Measurements from ENCODE around the gene GNB1.

Gene GNB1

DNA sequence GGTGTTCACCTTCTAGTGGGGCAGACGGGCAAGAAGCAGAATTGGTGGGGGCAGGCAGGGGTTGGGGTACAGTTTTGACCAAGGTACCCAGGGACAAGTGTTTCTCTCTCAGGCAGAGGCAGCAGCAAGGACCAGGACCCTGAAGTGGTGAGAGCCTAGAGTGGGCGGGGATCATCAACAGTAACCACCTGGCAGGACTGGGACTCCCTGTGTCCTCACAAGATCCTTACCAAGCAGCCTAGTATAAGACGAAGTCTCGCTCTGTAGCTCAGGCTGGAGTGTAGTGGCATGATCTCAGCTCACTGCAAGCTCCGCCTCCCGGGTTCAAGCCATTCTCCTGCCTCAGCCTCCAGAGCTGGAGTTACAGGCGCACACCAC, 109.4 kb downstream of the GNB1 start:
- no peak for DNase-seq (ENCODE audit: low read depth)

GRCh38 chr1:1780598-1781525, 110.0 kb downstream of the GNB1 start:
- no peak for DNase-seq (ENCODE audit: low read depth)

GRCh38 chr1:1779691-1780597, 110.9 kb downstream of the GNB1 start:
- peak; percentile 28 for DNase-seq (ENCODE audit: low read depth)

- DNase-seq (ENCODE audit: low read depth) = no peak
Observed at GRCh38 chr1:1779320-1779675, 111.6 kb downstream of the GNB1 start.

- DNase-seq (ENCODE audit: low read depth) = peak; percentile 68
Observed at GRCh38 chr1:1778663-1779319, 112.1 kb downstream of the GNB1 start.

- DNase-seq (ENCODE audit: low read depth) = peak; percentile 61
Observed at GRCh38 chr1:1777950-1778662, 112.8 kb downstream of the GNB1 start, which contains the start of gene NADK. NADK (minus strand) TSS chr1:1778470; CDS start chr1:1765406, 13,064 bp downstream.

DNA sequence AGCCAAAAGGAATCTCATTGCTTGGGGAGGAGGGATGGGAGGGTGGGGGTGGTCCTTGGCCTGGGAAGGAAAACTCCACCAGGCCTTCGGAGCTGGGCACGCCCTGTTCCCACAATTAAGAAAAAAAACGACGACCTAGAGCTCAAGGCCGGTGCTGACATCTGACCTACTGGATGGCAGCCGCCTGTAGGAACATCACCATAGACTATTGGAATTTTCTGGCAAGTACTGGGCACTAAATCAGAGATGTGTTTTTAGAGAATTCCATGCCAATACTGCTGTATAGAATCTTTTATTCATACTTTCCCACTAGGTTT, 113.3 kb downstream of the GNB1 start:
- no peak for DNase-seq (ENCODE audit: low read depth)

DNA sequence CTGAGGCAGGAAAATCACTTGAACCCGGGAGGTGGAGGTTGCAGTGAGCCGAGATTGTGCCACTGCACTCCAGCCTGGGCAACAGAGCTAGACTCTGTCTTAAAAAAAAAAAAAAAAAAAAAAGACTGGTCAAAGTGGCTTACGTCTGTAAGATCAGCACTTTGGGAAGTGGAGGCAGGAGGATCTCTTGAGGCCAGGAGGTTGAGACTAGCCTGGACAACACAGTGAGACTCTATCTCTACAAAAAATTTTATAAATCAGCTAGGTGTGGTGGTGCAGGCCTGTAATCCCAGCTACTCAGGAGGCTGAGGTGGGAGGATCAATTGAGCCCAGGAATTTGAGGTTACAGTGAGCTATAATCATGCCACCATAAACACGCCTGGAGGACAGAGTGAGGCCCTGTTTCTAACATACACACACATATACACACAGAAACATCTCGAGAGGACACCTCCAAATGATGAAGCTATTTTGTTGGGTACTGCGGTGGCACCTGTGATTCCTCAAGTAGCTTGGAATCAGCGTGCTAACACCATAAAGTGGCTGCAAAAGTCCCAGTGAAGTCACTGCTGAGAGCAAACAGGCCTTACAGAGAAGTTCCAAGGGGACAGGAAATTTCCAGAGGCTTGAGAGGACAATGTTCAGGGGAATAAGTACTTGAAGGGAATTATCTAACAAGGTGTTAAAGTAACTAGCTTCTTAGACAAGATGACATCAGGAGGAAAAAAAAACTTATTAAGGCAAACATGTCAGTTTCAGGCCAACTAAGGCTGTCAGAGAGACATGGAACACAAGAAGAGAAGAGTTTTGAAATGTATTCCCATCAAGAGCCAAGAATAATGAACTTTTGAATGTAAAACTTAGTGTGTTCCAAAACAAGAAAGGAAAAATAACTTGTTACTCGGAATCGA, 114.0 kb downstream of the GNB1 start:
- DNase-seq (ENCODE audit: low read depth) = no peak

GRCh38 chr1:1775327-1776226, 115.3 kb downstream of the GNB1 start:
- DNase-seq (ENCODE audit: low read depth) = no peak

DNA sequence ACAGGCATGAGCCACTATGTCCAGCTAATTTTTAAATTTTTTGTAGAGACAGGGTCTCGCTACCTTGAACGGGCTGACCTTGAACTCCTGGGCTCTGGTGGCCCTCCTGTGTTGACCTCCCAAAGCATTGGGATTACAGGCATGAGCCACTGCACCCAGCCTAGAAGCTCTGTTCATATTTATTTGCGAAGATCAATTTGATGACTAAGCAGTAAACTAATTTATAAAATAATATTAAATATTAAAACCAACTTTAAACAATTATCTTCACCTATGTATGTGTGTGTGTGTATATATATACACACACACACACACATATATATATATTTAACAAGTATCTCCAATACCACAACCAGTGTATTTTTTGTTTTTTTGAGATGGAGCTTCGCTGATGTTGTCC, 117.0 kb downstream of the GNB1 start:
- DNase-seq (ENCODE audit: low read depth) = no peak

- no peak for DNase-seq (ENCODE audit: low read depth)
Observed at GRCh38 chr1:1771096-1771495, 119.8 kb downstream of the GNB1 start.

DNA sequence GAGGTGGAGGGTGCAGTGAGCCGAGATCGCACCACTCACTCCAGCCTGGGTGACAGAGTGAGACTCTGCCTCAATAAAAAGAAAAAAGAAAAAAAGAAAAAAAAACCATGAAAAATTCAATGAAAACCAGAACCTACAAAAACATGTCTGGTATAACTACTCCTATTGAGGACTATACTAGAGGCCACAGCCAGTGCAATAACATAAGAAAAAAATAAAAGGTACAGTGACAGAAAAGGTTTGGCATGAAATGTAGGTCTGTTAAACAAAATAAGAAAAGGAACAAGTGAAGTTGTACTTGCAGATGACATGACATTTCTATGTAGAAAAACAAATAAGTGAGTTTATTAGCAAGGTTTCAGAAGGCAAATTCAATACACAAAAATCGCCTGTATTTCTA, 120.8 kb downstream of the GNB1 start:
- no peak for DNase-seq (ENCODE audit: low read depth)

GRCh38 chr1:1768249-1768992, 122.5 kb downstream of the GNB1 start:
- no peak for DNase-seq (ENCODE audit: low read depth)

- no peak for DNase-seq (ENCODE audit: low read depth)
Observed at GRCh38 chr1:1764876-1765470, 125.9 kb downstream of the GNB1 start.

DNA sequence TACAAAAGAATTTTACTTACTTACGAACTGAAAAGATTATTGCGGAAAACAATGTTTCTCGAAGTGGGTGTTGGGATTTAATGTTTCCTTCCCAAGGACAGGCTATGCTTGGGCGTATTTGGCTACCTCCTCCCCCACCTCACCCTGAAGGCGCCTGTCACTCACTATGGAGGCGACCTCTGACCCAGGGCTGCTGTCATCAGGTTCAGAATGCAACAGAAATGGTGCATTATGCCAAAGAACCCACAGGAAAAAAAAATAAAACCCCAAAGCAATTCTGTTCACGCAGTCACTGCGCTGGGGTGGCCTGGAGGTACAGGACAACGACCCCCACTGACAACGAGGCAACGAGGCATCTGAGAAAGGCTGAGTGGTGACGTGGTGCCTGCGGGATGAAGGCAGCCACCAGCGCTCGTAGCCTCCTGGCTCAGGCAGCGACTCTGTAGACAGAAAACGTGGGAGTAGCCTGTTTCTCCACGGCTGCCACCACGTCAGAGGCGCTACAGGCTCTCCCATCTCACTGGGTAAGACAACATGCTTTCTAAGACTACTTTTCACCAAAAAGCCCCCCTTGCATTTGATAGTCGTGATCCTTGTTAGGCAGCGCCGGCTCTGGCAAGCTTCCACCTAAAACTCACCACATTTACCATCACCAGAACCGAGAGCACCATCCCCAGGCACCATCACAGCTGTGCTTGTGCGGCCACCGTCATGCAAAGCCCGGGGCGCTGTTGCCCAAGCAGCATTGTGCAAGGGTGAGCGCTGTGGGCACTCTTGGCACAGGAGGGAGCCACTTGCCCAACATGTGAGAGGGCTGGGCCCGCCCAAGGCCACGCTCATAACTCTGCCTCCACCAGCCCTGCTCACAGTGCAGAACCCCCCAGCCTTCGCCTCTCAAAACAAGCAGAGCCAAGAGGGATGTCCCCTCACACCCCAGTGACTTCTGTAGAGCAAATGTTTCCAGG, 126.9 kb downstream of the GNB1 start:
- DNase-seq (ENCODE audit: low read depth) = no peak

DNA sequence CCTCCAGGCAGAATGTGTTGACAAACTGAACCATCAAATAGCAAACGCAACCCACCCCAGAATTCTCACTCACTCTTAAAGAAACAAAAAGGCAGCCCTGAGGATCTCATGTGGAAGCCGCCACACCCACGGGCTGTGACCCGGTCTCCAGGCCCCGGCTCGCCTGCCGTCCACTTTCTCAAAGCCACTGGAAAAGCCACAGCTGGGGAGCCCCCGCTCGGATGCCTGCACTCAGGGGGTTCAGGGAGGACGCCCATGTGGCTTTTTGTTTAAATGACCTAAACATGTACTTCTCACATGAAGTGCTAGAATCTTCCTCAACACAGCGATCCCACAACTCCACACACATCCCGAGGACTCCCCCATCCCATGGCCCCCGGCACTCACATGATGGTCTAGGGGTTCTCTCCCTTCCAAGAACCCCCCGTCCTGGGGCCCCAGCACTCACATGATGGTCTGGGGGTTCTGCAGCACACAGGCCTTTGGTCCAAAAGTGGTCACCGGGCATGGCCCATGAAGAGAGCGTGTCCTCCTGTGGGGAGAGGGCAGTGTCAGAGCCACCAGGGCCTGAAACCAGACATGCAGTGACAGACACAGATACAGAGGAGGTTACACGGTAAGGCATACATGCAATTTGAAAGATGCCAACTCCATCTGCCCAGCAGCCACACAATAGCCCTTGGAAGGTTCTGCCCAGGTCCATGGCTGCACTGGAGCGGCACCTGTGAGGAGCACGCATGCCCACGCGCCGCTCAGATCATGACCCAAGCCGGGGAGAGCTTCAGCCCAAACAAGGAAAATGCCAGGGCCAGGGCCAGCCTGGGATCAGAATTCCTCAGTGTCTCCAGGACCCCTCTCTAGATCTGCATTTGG, 129.1 kb downstream of the GNB1 start:
- no peak for DNase-seq (ENCODE audit: low read depth)

Data from stimulated activated CD8-positive, alpha-beta memory T cell treated with anti-CD3 and anti-CD28 coated beads, Interleukin-4, amount 100 ng/mL, for 24 hours (primary cell).